ENCODE data around the gene CISD1.

CISD1 gene

DNA sequence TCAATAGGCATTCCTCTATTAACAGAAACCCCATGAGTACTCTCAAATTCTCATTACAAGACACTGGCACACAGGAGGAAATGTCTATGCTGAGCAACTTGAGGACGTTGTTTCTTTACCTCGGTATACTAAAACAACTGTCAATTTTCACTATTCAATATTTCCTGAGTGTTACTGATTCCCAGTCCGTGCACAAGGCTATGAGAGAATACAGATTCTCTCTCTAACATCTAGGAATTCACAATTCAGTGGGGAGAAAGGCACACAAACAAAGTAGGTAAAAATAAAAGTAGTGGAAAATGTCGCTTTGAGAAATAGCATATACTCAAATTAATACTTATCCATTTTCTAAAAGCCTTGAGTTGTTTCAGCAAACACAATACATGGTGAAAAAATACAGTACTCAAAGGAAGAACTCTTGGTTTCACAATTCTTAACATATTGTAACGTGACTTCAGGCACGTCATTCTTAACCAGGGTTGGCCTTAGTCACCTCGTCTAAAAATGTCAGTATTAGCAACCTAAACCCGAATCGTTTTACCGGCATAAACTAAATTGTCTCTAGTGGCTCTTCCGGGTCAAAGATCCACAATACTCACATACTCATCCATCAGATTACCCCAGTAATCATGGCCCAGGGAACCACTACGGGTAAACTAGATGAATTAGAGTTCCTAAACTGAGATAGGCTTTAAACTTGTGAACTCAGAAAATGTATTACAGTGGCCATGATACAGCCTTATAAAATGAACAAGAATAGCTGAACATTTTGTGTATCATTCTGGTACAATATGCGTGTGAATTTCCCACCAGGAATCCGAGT lies 2.7 kb upstream of the CISD1 start:
- no peak for DNase-seq

GRCh38 chr10:58266826-58267712 lies 1.9 kb upstream of the CISD1 start:
- DNase-seq, result no peak

GRCh38 chr10:58267713-58268453 lies 1.1 kb upstream of the CISD1 start, which contains the start of gene IPMK:
Gene IPMK (minus strand): TSS chr10:58267894. CDS start chr10:58267611, 283 bp downstream.
- no peak for DNase-seq

DNA sequence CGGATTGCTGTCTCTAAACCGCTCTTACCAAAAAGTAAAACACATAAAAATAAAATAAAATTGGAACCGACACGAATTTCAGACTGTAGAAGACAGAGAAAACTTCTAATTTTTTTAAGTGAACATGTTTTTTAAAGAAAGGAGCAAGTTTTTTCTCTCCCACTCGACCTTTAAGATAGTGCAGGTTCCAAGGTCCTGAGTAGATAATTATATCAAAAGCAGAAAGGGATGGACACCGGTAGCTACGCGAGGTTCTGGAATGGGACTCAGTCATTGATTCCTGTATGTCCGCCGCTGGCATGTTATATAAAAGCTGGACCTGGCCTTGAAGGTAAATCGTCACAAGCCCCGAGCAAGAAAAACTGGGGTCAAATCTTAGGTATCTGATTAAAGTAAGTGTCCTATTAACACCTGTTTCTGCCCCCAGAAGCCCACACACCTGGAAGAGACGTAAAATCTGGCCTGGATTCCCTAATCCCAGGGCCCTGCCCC lies 462 bp upstream of the CISD1 start:
- no peak for DNase-seq

DNA sequence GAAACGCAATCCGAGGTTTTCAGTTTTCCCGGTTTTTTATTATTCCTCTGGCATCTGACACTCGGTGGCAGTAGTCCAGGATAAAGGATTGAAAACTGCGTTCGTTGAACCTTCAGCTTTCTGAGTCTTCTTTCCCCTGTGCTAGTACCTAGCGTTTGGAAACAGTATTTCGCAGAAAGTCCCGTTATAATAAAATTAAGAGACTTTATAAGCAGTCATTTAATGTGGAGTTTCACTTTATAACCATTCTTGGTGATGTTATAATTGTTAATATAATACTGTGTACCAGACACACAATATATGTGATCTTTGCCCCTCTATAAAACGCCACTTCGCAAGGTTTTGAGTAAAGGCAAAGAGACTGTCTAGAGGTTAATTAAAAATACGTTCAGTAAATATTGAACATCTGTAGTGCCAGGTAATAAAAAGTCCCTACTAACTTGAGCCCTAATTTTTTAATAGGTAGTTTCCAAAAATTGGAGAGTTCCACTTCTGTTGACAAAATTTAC lies 874 bp downstream of the CISD1 start:
- DNase-seq, result no peak

- no peak for DNase-seq
Observed at GRCh38 chr10:58275261-58275660, 6.3 kb downstream of the CISD1 start.

DNA sequence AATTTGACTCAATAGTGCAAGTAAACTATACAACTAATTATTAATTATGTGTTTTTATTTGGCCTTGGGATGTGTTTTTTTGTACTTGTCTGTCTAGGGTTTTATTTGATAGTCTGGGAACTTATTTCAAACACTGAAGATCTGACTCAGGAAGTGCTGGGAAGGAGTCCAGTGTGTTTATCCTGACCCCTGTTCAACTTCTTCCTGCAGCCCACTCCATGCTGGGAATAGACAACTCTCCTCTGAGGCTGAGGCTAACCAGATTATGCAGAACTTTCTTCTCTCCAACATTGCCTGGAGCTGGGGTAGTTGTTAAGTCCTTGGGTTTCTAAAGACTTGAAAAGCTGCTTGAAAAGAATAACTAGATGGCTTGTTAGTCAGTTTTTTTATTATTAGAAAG lies 6.9 kb downstream of the CISD1 start:
- DNase-seq, result no peak

DNA sequence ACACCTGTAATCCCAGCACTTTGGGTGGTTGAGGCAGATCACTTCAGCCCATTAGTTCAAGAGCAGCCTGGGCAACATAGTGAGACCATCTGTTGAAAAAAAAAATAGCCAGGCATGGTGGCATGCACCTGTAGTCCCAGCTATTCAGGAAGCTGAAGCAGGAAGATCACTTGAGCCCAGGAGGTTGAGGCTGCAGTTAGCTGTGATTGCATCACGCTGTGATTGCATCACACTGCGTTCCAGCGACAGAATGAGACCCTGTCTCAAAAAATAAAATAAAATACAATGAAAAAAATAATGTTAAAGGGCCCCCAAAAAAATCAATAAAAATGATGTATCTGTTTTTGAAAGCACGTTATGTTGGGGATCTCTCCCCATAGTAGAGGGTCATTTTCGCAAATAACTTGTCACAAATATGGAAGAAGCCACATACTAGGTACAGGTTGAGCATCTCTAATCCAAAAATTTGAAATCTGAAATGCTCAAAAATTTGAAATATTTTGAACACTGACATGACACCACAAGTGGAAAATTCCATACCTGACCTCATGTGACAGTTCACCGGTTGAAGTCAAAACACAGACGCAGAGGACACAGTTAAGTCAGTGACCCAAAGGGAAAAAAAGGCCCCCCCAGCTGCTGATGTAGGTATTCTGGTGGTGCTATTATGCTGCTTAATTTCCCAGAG lies 9.5 kb downstream of the CISD1 start:
- DNase-seq, result no peak

- DNase-seq, result no peak
Observed at GRCh38 chr10:58278962-58279307, 10.0 kb downstream of the CISD1 start.

DNA sequence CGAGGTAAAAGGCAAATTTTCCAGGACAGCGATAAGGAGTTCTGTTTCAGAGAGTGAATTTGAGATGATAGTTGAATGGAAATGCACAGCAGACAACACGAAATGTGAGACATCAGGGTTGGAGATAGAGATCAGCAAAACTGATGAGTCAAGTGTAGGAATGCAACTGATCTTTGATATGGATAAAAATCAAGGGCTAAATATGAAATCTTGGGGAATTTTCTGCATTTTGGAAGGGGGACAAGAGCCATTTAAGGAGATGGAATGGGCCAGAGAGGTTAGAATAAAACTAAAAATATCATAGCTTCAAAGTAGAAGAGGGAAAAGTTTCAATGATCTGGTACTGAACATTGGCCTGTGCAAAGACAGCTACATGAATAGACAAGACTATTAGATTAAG lies 11.5 kb downstream of the CISD1 start:
- DNase-seq, result no peak

DNA sequence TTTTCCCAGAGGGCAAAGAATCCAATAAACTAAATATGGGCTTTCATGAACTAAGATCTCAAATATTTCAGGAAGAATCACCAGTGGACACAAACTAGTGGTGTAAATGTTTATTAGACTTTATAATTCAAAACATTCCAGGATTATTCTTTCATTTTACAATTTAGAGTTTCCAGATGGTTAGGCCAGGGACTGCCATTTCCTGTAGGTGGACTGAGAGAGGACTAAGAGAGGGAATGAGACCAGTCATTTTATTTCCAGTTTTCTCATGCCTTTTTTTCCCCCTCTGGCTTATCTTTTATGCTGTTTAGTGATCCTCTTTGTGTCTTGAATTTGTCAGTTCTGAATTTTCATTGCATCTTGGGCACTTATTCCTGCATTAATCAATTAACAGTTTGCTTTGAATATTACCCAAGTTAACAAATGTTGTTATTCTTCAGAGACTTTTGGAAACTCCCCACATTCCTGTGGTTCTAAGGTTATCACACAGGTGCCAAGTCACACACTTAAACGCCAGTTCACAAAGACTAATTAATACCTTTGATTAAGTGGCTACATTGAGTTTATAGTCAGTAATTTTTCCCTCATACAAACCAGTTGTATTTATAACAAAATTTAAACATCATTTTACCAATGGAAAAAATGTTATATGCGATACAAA lies 12.3 kb downstream of the CISD1 start:
- DNase-seq, result no peak

- DNase-seq, result no peak
Observed at GRCh38 chr10:58282615-58283014, 13.7 kb downstream of the CISD1 start.

GRCh38 chr10:58291538-58292174 lies 22.7 kb downstream of the CISD1 start:
- DNase-seq, result peak; percentile 3

GRCh38 chr10:58293989-58294388 lies 25.0 kb downstream of the CISD1 start:
- no peak for DNase-seq

GRCh38 chr10:58299580-58299979 lies 30.6 kb downstream of the CISD1 start:
- no peak for DNase-seq

- DNase-seq, result no peak
Observed at GRCh38 chr10:58300676-58301075, 31.7 kb downstream of the CISD1 start.

DNA sequence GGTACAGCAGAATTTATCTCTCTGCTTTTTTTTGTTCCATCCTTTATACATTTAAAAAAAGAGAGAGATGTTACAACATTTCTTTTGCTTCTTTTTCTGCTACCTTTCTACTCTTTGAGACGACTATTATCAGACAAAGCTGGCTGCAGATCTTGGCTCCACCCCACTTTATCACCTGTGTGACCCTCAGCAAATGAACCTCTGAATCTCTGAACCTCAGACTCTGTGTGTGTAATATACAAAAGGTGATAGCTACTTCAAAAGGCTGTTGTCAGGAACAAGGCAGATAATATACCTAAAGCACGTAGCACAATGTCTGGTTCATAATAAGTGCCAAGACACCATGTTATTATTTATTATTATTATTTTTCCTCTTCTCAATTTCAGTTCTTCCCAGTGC lies 33.3 kb downstream of the CISD1 start:
- DNase-seq, result no peak

GRCh38 chr10:58304099-58304633 lies 35.2 kb downstream of the CISD1 start:
- DNase-seq, result no peak

GRCh38 chr10:58305821-58306220 lies 36.9 kb downstream of the CISD1 start:
- DNase-seq, result no peak

DNA sequence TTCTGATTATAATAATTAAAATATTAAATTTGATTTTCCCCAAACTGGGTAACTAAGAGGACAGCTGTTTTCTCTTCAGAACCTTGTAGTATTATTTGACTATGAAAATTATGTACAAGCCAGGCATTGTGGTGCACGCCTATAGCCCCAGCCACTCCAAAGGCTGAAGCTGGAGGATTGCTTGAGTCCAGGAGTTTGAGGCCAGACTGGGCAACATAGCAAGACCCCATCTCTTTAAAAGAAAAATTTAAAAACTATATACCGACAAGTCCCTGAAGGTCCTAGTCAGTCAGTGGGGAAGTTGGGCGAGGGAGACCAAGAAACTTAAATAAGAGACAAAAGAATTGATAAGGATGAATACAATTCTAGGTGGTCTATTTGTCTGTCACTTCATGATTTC lies 38.7 kb downstream of the CISD1 start:
- DNase-seq, result no peak

- no peak for DNase-seq
Observed at GRCh38 chr10:58311026-58311425, 42.1 kb downstream of the CISD1 start.
